Right lobe of liver (tissue), 6 donors: ENCODE results near the gene ARSD. TPM values are rescaled to one million over a fixed set of nuclear protein-coding genes. Genes with fewer than 3 reads are reported as not detected.

Source experiments
- ATAC-seq, 4 donors: fragments of 200-7000 bp; cut with Tn5 transposase; one replicate each; pipeline ENCODE4 v1.9.1; 2020; ENCODE audit warnings: mild to moderate bottlenecking in 4 of 4, moderate library complexity in 4 of 4
- DNase-seq, 3 donors: peaks; one replicate each; pipeline ENCODE4 v3.0.0-alpha.2; 2020
- H3K27ac ChIP-seq, 3 donors: fragments of 200-600 bp; one replicate each; pipeline ENCODE4 v1.8.0; 2022
- H3K27me3 ChIP-seq, 2 donors: fragments of 200-600 bp; one replicate each; pipeline ENCODE4 v1.8.0; 2022
- H3K36me3 ChIP-seq, 4 donors: fragments of 200-600 bp; sonication (generic) in 1 of 4; one replicate each; pipeline versions ENCODE4 v1.5.1 to v1.8.0; 2017 to 2022; ENCODE audit warnings: control low read depth in 1 of 4
- H3K4me1 ChIP-seq, 4 donors: fragments of 200-600 bp; sonication (generic) in 1 of 4; one replicate each; pipeline versions ENCODE4 v1.5.1 to v1.8.0; 2017 to 2022; ENCODE audit warnings: control low read depth in 1 of 4
- H3K4me3 ChIP-seq, 3 donors: fragments of 200-600 bp; one replicate each; pipeline ENCODE4 v1.8.0; 2022
- H3K9me3 ChIP-seq, 4 donors: fragments of 200-600 bp; sonication (generic) in 1 of 4; one replicate each; pipeline versions ENCODE4 v1.5.1 to v1.8.0; 2017 to 2022; ENCODE audit warnings: control low read depth in 1 of 4
- POLR2A ChIP-seq: fragments of 450-650 bp; IDR thresholded peaks from one replicate; pipeline ENCODE4 v1.6.1; 2017; ENCODE audit warnings: antibody characterized with exemption, mild to moderate bottlenecking
- WGBS: methylation state at CpG from one replicate; pipeline ENCODE4 v1.1.6; 2018; ENCODE audit warnings: low coverage, low lambda C conversion rate; ENCODE audit not compliant: insufficient coverage; ENCODE audit errors: missing lambda C conversion rate; 5-methylcytosine and 5-hydroxymethylcytosine counted together
- intact Hi-C, 2 donors: fragments of 100-400 bp; cut with DNase I; formaldehyde crosslinking; loops; one replicate each; pipeline versions ENCODE4 v1.11.2 to v1.14.1; 2022
- total RNA-seq, 6 experiments: library from RNA; depleted of rRNA in 2 of 6; stranded (reverse); fragments of >200 nt in 2 of 6; fragmentation: NEBNext Ultra II Directional in 3 of 6; extraction: Animal tissue kit (Norgen Biotek cat#: 25700) in 3 of 6; gene quantifications; one replicate each; pipeline versions ENCODE4 v1.1.0 to v1.2.4, GENCODE V29; 2016 to 2023
- TF ChIP-seq, protein P1 (sequence below), 4 donors: fragments of 200-600 bp in 3 of 4; fragments of 450-650 bp in 1 of 4; IDR thresholded peaks; one replicate each; pipeline versions ENCODE4 v1.5.1 to v1.8.0; 2016 to 2022; ENCODE audit warnings: antibody characterized with exemption in 4 of 4, mild to moderate bottlenecking in 2 of 4
- donor health status: DM: no; HTN: yes; CAD: no.
- donor health status: DM: no; HTN: no; CAD: no.
- donor health status: DM: no; HTN: no; CAD: no.
- donor health status: DM: no; HTN: yes; CAD: no.
- donor health status: DM: no; HTN: yes; CAD: no.

The ARSD gene
- total RNA-seq, 6 experiments from 2014 or later: 26.2 to 76.0 (median 34.2) TPM

DNA sequence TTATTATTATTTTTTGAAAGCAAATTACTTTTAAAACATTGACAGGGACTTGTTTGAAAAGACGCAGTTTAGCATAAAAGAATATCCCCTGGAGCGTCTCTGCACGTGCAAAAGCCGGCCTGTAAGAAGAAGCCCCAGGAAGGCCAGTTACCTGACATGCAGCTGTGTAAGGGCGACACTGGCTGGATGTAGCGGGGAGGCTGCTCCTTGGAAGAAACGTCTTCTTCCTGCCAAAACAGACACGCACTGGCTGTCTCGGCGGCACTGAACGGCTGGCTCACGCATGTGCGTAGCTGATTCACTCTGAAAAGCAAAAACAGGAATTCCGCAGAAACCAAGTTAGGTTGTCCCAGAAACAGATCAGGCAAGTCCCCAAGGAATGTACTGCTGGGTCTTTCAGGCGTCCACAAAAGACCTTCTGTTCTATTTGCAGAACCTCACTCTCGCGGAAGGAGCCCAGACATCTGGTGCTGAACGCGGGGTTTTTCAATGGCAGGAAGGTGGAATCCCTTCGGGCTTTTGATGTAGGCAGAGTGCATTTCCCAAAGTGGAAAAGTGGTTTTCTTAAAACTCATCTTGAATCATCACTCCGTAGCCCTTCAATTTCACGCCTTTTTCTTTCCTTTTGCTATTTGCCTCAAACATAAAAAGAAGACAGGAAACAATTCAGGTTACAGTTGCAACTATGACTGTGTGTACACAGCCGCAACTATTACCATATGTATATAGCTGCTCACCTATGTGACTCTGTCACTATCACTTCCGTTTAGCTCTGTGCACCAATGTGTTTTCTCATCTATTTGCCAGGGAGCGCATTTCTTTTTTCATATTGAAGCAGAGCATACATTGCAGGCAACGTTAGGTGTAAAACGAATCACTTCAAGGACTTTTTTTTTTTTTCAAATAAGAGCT lies 39.1 kb upstream of the ARSD start:
- H3K4me3 ChIP-seq: no peak overlapping the region

GRCh38 chrX:2967584-2967983 lies 38.4 kb upstream of the ARSD start:
- intact Hi-C loops: no loop called here
- TF ChIP-seq, protein P1, sequence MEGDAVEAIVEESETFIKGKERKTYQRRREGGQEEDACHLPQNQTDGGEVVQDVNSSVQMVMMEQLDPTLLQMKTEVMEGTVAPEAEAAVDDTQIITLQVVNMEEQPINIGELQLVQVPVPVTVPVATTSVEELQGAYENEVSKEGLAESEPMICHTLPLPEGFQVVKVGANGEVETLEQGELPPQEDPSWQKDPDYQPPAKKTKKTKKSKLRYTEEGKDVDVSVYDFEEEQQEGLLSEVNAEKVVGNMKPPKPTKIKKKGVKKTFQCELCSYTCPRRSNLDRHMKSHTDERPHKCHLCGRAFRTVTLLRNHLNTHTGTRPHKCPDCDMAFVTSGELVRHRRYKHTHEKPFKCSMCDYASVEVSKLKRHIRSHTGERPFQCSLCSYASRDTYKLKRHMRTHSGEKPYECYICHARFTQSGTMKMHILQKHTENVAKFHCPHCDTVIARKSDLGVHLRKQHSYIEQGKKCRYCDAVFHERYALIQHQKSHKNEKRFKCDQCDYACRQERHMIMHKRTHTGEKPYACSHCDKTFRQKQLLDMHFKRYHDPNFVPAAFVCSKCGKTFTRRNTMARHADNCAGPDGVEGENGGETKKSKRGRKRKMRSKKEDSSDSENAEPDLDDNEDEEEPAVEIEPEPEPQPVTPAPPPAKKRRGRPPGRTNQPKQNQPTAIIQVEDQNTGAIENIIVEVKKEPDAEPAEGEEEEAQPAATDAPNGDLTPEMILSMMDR (IDR thresholded peaks at IDR 0.05): no peak
- TF ChIP-seq POLR2A: no peak
- no peaks in the 10 kb centered on the region for H3K9me3 ChIP-seq
- no peaks in the 10 kb centered on the region for H3K27me3 ChIP-seq
- DNase-seq (no peak), ATAC-seq (no peak)
- peaks cover 0 to 15% (median 6%) of the 10 kb centered on the region in 4 donors for H3K4me1 ChIP-seq
- H3K27ac ChIP-seq: no peak overlapping the region
- H3K36me3 ChIP-seq: no peaks in the 10 kb centered on the region
- H3K4me3 ChIP-seq: no peak overlapping the region
- WGBS: 91% methylated on average over 13 of the region's 14 CpGs

More for the DNA sequence above, 39.1 kb upstream of the ARSD start:
- H3K27me3 ChIP-seq: no peaks in the 10 kb centered on the region
- no peak for TF ChIP-seq POLR2A
- TF ChIP-seq, protein P1 (IDR thresholded peaks at IDR 0.05): no peak
- DNase-seq: no peak
- H3K36me3 ChIP-seq: no peaks in the 10 kb centered on the region
- 61% methylated on average over 27 of the region's 27 CpGs for WGBS
- ATAC-seq: no peak
- no peaks in the 10 kb centered on the region for H3K9me3 ChIP-seq
- H3K27ac ChIP-seq: no peak overlapping the region
- intact Hi-C loops: no loop called here
- peaks cover 0 to 12% (median 6%) of the 10 kb centered on the region in 4 donors for H3K4me1 ChIP-seq

DNA sequence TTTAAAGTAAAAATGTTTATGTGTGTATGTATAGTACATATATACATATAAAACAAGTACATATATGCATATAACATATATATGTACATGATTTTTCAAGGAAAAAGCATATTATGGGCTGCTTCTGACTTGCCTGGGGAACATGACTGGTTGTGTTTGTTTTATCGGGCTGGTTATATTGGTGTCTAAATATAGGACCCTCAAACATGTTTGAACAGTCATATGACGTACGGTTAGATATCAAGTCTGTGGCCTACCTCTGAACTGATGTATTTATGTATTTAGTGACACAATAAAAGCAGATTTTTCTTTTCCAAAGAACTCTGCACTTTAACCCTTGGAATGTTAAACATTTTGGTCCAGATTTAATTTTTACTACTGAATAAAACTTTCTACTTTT lies 37.9 kb upstream of the ARSD start:
- H3K4me3 ChIP-seq: peak overlapping the region in 1 of 3 donors; percentile 7
- H3K4me1 ChIP-seq: peaks cover 0 to 20% (median 6%) of the 10 kb centered on the region in 4 donors
- no peaks in the 10 kb centered on the region for H3K27me3 ChIP-seq
- 25% methylated on average over 3 of the region's 3 CpGs for WGBS
- no peak overlapping the region for H3K27ac ChIP-seq
- no peak for ATAC-seq
- TF ChIP-seq, protein P1 (IDR thresholded peaks at IDR 0.05): no peak
- TF ChIP-seq POLR2A: no peak
- no peaks in the 10 kb centered on the region for H3K36me3 ChIP-seq
- H3K9me3 ChIP-seq: no peaks in the 10 kb centered on the region
- intact Hi-C loops: no loop called here
- no peak for DNase-seq

GRCh38 chrX:2965965-2966364 lies 36.8 kb upstream of the ARSD start:
- no peaks in the 10 kb centered on the region for H3K9me3 ChIP-seq
- H3K27me3 ChIP-seq: no peaks in the 10 kb centered on the region
- no peak for ATAC-seq
- no peak for DNase-seq
- H3K27ac ChIP-seq: no peak overlapping the region
- 60% methylated on average over 2 of the region's 6 CpGs for WGBS
- intact Hi-C loops: no loop called here
- peaks cover 0 to 24% (median 6%) of the 10 kb centered on the region in 4 donors for H3K4me1 ChIP-seq
- no peak overlapping the region for H3K4me3 ChIP-seq
- TF ChIP-seq, protein P1 (IDR thresholded peaks at IDR 0.05): no peak
- no peak for TF ChIP-seq POLR2A
- H3K36me3 ChIP-seq: no peaks in the 10 kb centered on the region
